CD4-positive, alpha-beta T cell treated with Interleukin-4 for 1 hour (primary cell): ENCODE results near the gene TRPM2.

ENCODE experiments used
- DNase-seq, 2 donors: peaks; one replicate each; pipeline ENCODE4 v3.0.0-alpha.2; 2020 to 2022

TRPM2 gene

DNA sequence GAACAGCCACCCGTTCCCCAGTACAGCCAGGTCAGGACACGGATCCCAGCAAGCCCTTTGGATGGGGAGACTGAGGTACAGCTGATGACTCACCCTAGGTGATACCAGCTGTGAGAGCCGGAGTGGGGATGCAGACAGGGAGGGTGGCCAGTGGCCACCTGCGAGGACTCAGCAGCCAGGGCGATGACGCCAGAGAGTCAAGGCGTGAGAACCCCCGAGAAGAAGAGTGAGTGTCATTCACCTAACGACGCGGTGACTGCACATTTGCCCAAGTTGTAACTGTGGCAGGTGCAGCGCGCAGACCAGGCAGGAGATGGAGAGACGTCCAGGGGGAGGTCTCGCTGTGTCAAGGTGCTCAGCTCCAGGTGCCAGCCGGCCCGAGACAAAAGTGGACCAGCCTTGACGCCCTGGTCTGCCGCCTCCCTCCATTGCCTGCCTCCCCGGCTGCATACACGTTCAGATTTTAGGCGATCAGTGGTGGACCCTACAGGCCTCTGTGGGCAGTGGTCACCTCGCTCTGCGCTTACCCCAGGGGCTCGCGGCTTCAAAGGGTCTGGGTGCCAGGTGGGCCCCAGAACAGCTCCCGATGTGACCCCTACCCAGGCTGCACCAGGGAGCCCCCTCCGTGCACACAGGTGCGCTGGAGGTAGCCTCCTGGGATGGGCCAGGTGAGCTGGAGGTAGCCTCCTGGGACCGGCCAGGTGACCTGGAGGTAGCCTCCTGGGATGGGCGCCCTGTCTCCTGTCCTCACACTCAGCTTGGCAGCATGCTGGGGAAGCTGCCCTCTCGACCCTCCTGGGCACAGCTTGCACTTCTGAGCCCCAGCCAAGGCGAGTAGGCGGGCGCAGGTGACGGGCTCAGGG, 113.8 kb downstream of the TRPM2 start:
- no peak for DNase-seq

DNA sequence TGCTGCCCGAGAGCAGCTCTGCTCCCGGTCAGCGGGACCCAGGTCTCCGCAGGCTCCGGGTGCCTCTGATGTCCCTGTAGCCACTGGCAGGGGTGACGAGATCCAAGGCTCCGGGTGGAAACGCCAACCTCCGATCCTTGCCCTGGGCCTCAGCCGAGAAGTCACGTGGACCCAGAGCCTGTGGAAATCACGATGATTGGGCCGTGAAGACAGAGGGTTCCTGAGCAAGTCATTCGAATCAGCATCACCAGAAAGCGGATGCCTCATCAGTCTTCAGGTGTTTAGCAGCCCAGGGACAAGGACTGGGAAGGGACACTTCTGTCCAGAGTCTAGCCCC, 114.4 kb downstream of the TRPM2 start:
- no peak for DNase-seq

GRCh38 chr21:44471341-44471740, 117.9 kb downstream of the TRPM2 start:
- DNase-seq, result no peak

DNA sequence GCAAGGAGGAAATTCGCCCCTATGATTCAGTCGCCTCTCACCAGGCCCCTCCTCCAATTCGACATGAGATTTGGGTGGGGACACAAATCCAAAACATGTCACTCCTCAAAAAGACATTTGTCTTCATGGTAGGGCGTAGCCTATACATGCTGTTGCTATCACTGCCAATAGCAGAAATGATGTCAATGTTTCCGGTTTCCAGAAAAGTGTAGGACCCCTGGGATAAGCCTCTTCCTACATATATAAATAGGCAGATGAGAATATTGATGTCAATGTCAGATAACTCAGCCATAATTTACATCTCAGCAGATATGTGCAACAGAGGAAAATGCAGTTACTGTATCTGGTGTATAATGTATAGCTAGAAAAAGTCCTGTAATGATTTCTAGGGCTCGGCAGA, 118.6 kb downstream of the TRPM2 start:
- no peak for DNase-seq

- no peak for DNase-seq
Measured at GRCh38 chr21:44473915-44474555, 120.6 kb downstream of the TRPM2 start.

DNA sequence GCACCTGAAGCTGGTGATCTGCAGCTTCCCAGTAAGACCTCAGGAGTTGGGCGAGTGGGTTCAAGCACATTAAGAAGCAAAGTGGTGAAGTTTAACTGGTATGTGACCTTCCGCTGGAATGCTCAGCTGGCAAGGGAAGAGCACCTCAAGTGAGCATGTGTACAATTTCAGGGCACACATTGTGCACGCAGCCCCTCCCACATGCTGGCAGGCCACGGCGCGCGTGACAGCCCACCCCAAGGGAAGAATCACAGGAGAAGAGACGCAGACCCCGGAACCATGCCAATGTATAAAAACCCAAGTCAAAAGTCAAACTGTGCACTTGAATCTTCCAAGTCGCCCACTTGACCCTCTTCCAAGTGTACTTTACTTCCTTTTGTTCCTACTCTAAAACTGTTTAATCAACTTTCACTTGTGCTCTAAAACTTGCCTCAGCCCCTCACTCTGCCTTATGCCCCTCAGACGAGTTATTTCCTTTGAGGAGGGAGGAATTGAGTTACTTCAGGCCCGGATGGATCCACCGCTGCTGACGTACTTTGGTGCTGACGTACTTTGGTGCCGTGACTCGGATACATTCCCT, 121.9 kb downstream of the TRPM2 start:
- DNase-seq, result no peak

DNA sequence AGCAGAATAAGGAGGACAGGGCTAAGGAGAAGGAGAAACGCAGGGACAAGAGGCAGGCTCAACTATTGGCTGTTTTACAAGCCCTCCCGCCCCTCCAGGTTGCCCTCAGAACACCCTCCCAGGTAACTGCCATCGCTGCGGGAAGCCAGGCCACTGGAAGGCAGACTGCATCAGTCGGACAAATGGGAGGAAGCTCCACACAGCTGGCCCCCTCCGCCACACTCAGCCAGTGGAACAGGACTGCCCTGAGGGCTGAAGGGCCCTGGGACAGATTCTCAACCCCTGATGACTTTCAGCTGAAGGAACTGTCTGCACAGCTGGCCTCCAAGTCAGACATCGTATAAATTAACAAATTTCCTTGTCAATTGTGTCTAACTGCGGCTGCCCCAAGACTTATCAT, 123.7 kb downstream of the TRPM2 start:
- DNase-seq, result no peak

GRCh38 chr21:44477712-44478111, 124.3 kb downstream of the TRPM2 start:
- no peak for DNase-seq

- no peak for DNase-seq
Measured at GRCh38 chr21:44478124-44478800, 124.8 kb downstream of the TRPM2 start.

DNA sequence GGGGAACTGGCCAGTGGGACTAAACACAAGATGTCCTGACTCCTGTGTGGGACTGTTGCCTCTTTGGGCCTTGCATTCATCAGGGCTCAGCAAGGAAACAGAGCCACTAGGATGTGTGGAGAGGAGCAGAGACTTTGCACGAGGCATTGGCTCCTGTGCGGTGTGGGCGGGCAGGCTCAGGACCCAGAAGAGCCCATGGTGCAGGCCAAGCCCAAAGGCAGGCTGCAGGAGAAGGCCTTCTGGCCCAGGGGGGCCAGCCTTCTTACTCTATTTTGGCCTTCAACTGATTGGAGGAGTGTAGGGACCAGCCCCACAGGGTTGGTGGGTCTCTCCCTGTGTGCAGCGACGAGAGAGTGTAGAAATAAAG, 125.4 kb downstream of the TRPM2 start:
- DNase-seq, result no peak

- peak; percentile 60 for DNase-seq
Measured at GRCh38 chr21:44479556-44480199, 126.3 kb downstream of the TRPM2 start.

GRCh38 chr21:44480200-44481053, 127.0 kb downstream of the TRPM2 start:
- DNase-seq, result no peak

DNA sequence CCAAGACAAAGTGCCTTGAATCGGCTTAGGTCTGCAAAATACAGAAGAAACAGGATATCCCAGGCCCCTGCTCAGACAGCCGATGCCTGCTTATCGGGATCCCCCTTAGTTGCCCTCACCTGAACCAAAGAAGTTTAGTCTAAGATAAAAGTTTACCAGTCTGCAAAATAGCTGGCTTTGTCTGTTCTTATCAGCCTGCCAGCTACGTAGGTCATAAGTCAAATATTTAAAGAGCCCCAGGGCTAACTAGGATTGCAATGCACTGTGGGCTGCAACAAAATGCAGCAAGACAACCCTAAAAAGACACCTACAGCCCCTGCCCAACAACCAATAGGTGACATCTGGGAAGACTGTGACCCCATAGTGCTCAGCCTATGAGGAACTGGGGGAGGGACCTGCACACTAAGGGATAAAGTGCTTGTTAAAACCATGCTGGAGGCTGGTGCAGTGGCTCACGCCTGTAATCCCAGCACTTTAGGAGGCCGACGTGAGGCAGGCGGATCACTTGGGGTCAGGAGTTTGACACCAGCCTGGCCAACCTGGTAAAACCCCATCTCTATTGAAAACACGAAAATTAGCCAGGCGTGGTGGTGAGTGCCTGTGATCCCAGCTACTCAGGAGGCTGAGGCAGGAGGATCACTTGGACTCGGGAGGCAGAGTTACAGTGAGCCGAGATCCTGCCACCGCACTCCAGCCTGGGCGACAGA, 129.3 kb downstream of the TRPM2 start:
- DNase-seq, result no peak

DNA sequence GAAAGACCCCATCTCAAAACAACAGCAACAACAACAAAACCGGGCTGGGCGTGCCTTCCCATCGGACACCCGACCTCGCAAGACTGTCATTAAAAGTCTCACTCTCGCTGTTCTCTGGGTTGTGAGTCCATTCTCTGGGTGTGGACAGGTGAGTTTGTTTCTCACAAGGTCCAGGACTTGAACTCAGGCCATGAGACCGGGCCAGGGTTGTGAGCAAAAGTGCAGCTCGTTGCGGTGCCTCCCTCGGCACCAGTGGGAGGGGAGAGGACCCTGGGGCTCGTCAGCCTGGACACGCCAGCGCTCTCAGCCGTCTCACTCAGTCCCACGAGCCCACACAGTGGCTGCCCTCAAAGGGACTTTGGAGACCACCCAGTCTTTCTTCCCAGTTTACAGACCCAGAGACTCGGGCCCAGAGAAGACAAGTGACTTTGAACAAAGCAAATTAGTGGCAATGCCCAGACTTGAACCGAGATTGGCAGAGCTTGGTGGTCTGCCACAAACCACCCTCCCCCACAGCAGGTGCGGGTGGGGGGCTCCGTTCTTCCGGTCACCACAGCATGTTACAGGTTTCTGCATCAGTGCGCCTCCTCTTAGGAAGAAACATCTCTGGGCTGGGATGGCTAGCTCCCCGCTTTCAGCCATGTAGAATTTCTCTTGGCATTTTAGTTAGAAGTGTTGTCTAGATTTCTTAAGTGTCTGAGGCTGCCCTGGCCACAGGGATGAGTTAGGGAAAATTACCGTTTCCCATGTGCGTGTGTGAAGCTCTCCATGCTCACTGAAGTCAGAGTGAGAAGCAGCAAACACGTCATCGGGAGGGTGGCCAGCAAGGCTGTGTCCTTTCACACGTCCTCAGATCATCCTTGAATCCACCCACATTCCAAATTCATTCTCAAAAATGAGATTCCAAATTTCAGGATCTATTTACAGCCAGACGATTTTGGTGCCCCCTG, 130.1 kb downstream of the TRPM2 start:
- DNase-seq, result no peak

- DNase-seq, result no peak
Measured at GRCh38 chr21:44484498-44485253, 131.3 kb downstream of the TRPM2 start.

- peak; percentile 48 to 65 for DNase-seq
Measured at GRCh38 chr21:44485254-44485793, 131.9 kb downstream of the TRPM2 start.

- DNase-seq, result no peak
Measured at GRCh38 chr21:44485796-44486195, 132.4 kb downstream of the TRPM2 start.

- no peak for DNase-seq
Measured at GRCh38 chr21:44486302-44486701, 132.9 kb downstream of the TRPM2 start.

DNA sequence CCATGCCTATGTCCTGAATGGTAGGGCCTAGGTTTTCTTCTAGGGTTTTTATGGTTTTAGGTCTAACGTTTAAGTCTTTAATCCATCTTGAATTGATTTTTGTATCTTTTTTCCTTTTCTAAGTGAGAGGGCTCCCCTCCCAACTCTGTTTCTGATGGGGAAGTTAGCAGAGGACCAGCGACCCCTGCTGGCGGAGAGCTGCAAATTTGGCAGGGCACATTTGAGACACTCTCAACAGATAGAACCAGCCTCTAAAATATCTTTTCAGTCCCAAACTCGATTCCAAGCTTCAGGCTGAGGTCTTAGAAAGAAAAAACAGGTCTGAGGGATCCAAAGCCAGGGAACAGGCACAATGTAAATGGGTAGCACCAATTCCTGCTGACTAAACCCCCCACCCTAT, 134.4 kb downstream of the TRPM2 start:
- DNase-seq, result peak; percentile 43 to 44
